GM12874 (cell line): ENCODE measurements around the gene NAA15.

ENCODE experiments used
- CTCF ChIP-seq: IDR thresholded peaks from 2 replicates; pipeline ENCODE4 v1.5.1; 2011; ENCODE audit warnings: low read depth, mild to moderate bottlenecking, control low read depth, low read length, moderate library complexity; ENCODE audit not compliant: insufficient read depth

NAA15 gene

GRCh38 chr4:139386421-139386820 lies 85.1 kb downstream of the NAA15 start:
- TF ChIP-seq CTCF = no peak

- TF ChIP-seq CTCF = no peak
These were observed 87.8 kb downstream of the NAA15 start for GRCh38 chr4:139389102-139389501.

- TF ChIP-seq CTCF = no peak
These were observed 88.7 kb downstream of the NAA15 start for GRCh38 chr4:139389991-139390390.

- TF ChIP-seq CTCF = no peak
These were observed 90.4 kb downstream of the NAA15 start for GRCh38 chr4:139391731-139392130.

- TF ChIP-seq CTCF = no peak
These were observed 91.5 kb downstream of the NAA15 start for GRCh38 chr4:139392797-139393196.

GRCh38 chr4:139401368-139401767 lies 100.1 kb downstream of the NAA15 start:
- no peak for TF ChIP-seq CTCF

GRCh38 chr4:139402436-139402835 lies 101.1 kb downstream of the NAA15 start:
- TF ChIP-seq CTCF = no peak

GRCh38 chr4:139403462-139403861 lies 102.2 kb downstream of the NAA15 start:
- no peak for TF ChIP-seq CTCF
